HepG2 (cell line): ENCODE results near the gene C11orf91. TPM values are rescaled to one million over a fixed set of nuclear protein-coding genes. Genes with fewer than 3 reads are reported as not detected.

ENCODE experiments used
- AGO2 ChIP-seq: fragments of 200-400 bp; formaldehyde crosslinking; optimal IDR thresholded peaks from 2 replicates; pipeline ENCODE3; 2017; ENCODE audit warnings: mild to moderate bottlenecking, low read depth, low read length, moderate library complexity
- ARID2 ChIP-seq: sonication (generic); formaldehyde crosslinking; IDR thresholded peaks from 2 replicates; pipeline ENCODE4 v1.8.1; 2022; ENCODE audit warnings: mild to moderate bottlenecking, missing genetic modification reagents, borderline replicate concordance
- CENPT ChIP-seq: sonication (generic); formaldehyde crosslinking; IDR thresholded peaks from 2 replicates; pipeline ENCODE4 v1.8.0; 2022; ENCODE audit warnings: low read depth, mild to moderate bottlenecking, moderate library complexity, missing genetic modification reagents
- ESRRA ChIP-seq: sonication (generic); formaldehyde crosslinking; IDR thresholded peaks from 2 replicates; pipeline ENCODE4 v1.5.1; 2020; ENCODE audit warnings: mild to moderate bottlenecking, low read depth, missing genetic modification reagents
- GFI1 ChIP-seq: sonication (generic); formaldehyde crosslinking; IDR thresholded peaks from 2 replicates; pipeline ENCODE4 v1.5.0; 2020; ENCODE audit warnings: missing genetic modification reagents, mild to moderate bottlenecking, borderline replicate concordance
- GTF2F1 ChIP-seq: fragments of 150-350 bp; IDR thresholded peaks from 2 replicates; pipeline ENCODE4 v1.6.1; 2014; ENCODE audit warnings: low read length
- HDAC1 ChIP-seq: sonication (generic); formaldehyde crosslinking; IDR thresholded peaks from 2 replicates; pipeline ENCODE4 v1.5.1; 2020; ENCODE audit warnings: mild to moderate bottlenecking, missing genetic modification reagents
- NFYB ChIP-seq: sonication (generic); formaldehyde crosslinking; IDR thresholded peaks from 2 replicates; pipeline ENCODE4 v1.4.0; 2020; ENCODE audit warnings: missing genetic modification reagents
- NONO ChIP-seq, 2 experiments: fragments of 450-650 bp in 1 of 2; sonication (generic) in 1 of 2; formaldehyde crosslinking in 1 of 2; IDR thresholded peaks in 1 of 2; conservative IDR thresholded peaks in 1 of 2; 2 replicates each; pipeline versions ENCODE4 v1.6.1 to v1.8.0; 2017 to 2022; ENCODE audit warnings: mild to moderate bottlenecking in 1 of 2, missing genetic modification reagents in 1 of 2, moderate library complexity in 1 of 2
- TEAD2 ChIP-seq: sonication (generic); formaldehyde crosslinking; IDR thresholded peaks from 2 replicates; pipeline ENCODE4 v1.9.0; 2021; ENCODE audit warnings: missing genetic modification reagents
- ZFP90 ChIP-seq: sonication (generic); formaldehyde crosslinking; IDR thresholded peaks from 2 replicates; pipeline ENCODE4 v1.8.0; 2022; ENCODE audit warnings: missing genetic modification reagents, mild to moderate bottlenecking, inconsistent platforms, borderline replicate concordance
- ZNF138 ChIP-seq: sonication (generic); formaldehyde crosslinking; IDR thresholded peaks from 2 replicates; pipeline ENCODE4 v1.5.0; 2020; ENCODE audit warnings: mild to moderate bottlenecking, low read depth, missing genetic modification reagents
- ZNF264 ChIP-seq: sonication (generic); formaldehyde crosslinking; IDR thresholded peaks from 2 replicates; pipeline ENCODE4 v1.4.0; 2020; ENCODE audit warnings: missing genetic modification reagents
- ZNF547 ChIP-seq: sonication (generic); formaldehyde crosslinking; IDR thresholded peaks from 2 replicates; pipeline ENCODE4 v1.5.1; 2020; ENCODE audit warnings: mild to moderate bottlenecking, missing genetic modification reagents
- ZNF563 ChIP-seq: sonication (generic); formaldehyde crosslinking; IDR thresholded peaks from 2 replicates; pipeline ENCODE4 v1.8.0; 2022; ENCODE audit warnings: mild to moderate bottlenecking, moderate library complexity, missing genetic modification reagents
- ZNF629 ChIP-seq: sonication (generic); formaldehyde crosslinking; conservative IDR thresholded peaks from 2 replicates; pipeline ENCODE4 v1.5.0; 2020; ENCODE audit warnings: missing genetic modification reagents
- ZNF670 ChIP-seq: sonication (generic); formaldehyde crosslinking; IDR thresholded peaks from 2 replicates; pipeline ENCODE4 v1.8.0; 2022; ENCODE audit warnings: mild to moderate bottlenecking, missing genetic modification reagents, borderline replicate concordance
- ZNF672 ChIP-seq: sonication (generic); formaldehyde crosslinking; IDR thresholded peaks from 2 replicates; pipeline ENCODE4 v1.8.1; 2022; ENCODE audit warnings: missing genetic modification reagents
- ZNF772 ChIP-seq: sonication (generic); formaldehyde crosslinking; IDR thresholded peaks from 2 replicates; pipeline ENCODE4 v1.5.0; 2020; ENCODE audit warnings: mild to moderate bottlenecking, missing genetic modification reagents
- ZSCAN25 ChIP-seq: sonication (generic); formaldehyde crosslinking; IDR thresholded peaks from 2 replicates; pipeline ENCODE4 v1.8.0; 2022; ENCODE audit warnings: mild to moderate bottlenecking, missing genetic modification reagents
- polyA plus RNA-seq, 8 experiments: library from polyadenylated mRNA; depleted of rRNA in 3 of 8; stranded (reverse) in 7 of 8; unstranded in 1 of 8; fragments of >200 nt; fragmentation: Illumina TruSeq in 4 of 8; extraction: Trizol in 4 of 8; gene quantifications; 2 replicates each; pipeline versions ENCODE4 v1.2.1 to v1.2.3, GENCODE V29; 2011 to 2016; ENCODE audit warnings: low read depth in 4 of 8, missing spikeins in 1 of 8, mixed read lengths in 1 of 8; ENCODE audit not compliant: insufficient read depth in 1 of 8
- total RNA-seq, 5 experiments: library from RNA; depleted of rRNA; stranded (reverse); fragments of >200 nt; fragmentation: Illumina TruSeq; extraction: Trizol; gene quantifications; 2 replicates each; pipeline ENCODE4 v1.2.3, GENCODE V29; 2016; ENCODE audit warnings: low read depth in 1 of 5
- TF ChIP-seq, protein P1 (sequence below), 2 experiments: sonication (generic) in 1 of 2; formaldehyde crosslinking in 1 of 2; IDR thresholded peaks; 2 replicates each; pipeline versions ENCODE4 v1.6.1 to v1.9.0; 2014 to 2022; ENCODE audit warnings: antibody characterized with exemption in 1 of 2, borderline replicate concordance in 1 of 2, inconsistent platforms in 1 of 2, low read depth in 1 of 2, missing genetic modification reagents in 1 of 2
- TF ChIP-seq, protein P2 (sequence below): sonication (generic); formaldehyde crosslinking; IDR thresholded peaks from 2 replicates; pipeline ENCODE4 v1.9.0; 2021; ENCODE audit warnings: missing genetic modification reagents, borderline replicate concordance

Gene C11orf91
- total and polyA plus RNA-seq, 2 of the 13 experiments (the other 11 are each of a cell fraction or from before 2014, with no cell fraction given), result 0.35 TPM; not detected in 1

DNA sequence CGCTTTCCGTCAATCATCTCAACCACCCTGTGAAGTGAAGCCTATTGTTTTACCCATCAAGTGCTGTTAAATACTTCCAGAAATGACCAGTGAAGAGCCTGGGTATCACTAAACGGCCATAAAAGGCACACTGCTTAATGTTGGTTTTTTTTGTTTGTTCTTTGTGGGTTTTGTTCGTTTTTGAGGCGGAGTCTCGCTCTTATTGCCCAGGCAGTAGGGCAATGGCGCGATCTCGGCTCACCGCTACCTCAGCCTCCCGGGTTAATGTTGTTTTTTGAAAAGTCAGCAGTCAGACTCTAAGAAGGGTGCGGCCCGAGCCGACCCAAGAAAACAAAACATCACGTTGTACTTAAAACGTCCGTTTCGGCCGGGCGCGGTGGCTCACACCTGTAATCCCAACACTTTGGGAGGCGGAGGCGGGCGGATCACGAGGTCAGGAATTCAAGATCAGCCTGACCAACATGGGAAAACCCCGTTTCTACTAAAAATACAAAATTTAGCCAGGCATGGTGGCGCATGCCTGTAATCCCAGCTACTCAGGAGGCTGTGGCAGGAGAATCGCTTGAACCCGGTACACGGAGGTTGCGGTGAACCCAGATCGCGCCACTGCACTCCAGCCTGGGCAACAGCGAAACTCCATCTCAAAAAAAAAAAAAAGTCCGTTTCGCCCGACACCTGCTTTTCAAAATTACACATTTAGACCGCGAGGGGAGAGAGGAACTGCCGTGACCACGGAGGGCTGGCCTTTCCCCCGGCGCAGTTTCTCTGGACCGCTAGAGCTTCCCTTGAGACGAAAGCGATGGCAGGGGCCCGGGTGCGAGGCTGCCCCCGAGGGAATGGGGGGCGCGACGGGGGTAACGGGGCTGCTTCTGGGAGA, 34.9 kb upstream of the C11orf91 start (continued):
- TF ChIP-seq CENPT (CRISPR knock-in tag) (no peak), ZNF547 (peak; percentile 15; the same call in 1 of the 2 replicates), GTF2F1 (no peak), ZNF138 (no peak), ZNF264 (0 out of 2 replicates have a peak, but pooled peaks have one; percentile 42), GFI1 (CRISPR knock-in tag) (no peak), NONO (IDR thresholded peaks at IDR 0.05) (no peak), NONO (CRISPR knock-in tag; conservative IDR thresholded peaks at IDR 0.05) (peak; percentile 37; the same call in 1 of the 2 replicates), HDAC1 (CRISPR knock-in tag) (peak; percentile 32; the same call in 1 of the 2 replicates), ZNF672 (no peak), ZSCAN25 (peak; percentile 11; the same call in 1 of the 2 replicates), AGO2 (no peak), ZNF772 (CRISPR knock-in tag) (no peak), ZNF563 (CRISPR knock-in tag) (no peak), ARID2 (CRISPR knock-in tag) (peak; percentile 15; the same call in 1 of the 2 replicates), ESRRA (no peak), ZNF629 (CRISPR knock-in tag) (0 out of 2 replicates have a peak, but pooled peaks have one; percentile 6), NFYB (CRISPR knock-in tag) (no peak), TEAD2 (CRISPR knock-in tag) (peak; percentile 26; the same call in 1 of the 2 replicates), ZNF670 (CRISPR knock-in tag) (no peak), ZFP90 (CRISPR knock-in tag) (no peak)
- TF ChIP-seq, protein P1, sequence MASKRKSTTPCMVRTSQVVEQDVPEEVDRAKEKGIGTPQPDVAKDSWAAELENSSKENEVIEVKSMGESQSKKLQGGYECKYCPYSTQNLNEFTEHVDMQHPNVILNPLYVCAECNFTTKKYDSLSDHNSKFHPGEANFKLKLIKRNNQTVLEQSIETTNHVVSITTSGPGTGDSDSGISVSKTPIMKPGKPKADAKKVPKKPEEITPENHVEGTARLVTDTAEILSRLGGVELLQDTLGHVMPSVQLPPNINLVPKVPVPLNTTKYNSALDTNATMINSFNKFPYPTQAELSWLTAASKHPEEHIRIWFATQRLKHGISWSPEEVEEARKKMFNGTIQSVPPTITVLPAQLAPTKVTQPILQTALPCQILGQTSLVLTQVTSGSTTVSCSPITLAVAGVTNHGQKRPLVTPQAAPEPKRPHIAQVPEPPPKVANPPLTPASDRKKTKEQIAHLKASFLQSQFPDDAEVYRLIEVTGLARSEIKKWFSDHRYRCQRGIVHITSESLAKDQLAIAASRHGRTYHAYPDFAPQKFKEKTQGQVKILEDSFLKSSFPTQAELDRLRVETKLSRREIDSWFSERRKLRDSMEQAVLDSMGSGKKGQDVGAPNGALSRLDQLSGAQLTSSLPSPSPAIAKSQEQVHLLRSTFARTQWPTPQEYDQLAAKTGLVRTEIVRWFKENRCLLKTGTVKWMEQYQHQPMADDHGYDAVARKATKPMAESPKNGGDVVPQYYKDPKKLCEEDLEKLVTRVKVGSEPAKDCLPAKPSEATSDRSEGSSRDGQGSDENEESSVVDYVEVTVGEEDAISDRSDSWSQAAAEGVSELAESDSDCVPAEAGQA (IDR thresholded peaks at IDR 0.05; ENCODE audit: low read depth), result no peak
- TF ChIP-seq, protein P1 (CRISPR knock-in tag; IDR thresholded peaks at IDR 0.05; ENCODE audit: borderline replicate concordance), result no peak
- TF ChIP-seq, protein P2, sequence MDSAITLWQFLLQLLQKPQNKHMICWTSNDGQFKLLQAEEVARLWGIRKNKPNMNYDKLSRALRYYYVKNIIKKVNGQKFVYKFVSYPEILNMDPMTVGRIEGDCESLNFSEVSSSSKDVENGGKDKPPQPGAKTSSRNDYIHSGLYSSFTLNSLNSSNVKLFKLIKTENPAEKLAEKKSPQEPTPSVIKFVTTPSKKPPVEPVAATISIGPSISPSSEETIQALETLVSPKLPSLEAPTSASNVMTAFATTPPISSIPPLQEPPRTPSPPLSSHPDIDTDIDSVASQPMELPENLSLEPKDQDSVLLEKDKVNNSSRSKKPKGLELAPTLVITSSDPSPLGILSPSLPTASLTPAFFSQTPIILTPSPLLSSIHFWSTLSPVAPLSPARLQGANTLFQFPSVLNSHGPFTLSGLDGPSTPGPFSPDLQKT (CRISPR knock-in tag), result no peak
